ENCODE data around the gene ZGRF1.

DNA sequence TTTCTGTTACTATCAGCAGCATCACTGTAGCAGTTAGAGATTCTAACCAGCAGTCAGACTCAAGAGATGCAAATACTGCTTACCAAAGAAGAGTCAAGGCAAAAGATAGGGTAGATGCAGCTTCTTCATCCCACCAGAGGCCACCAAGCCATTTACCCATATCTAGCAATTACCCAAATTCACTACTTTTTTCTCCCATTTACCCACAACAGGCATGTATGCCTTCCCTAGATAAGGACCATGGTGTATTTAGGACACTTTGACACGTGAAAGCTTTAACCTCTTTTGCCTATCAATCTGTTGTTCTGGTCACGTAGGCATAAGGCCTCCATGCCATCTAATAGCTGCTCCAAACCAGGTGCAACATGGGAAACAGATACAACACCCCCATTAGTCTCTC, 5.8 kb upstream of the ZGRF1 start:
- TF ChIP-seq, protein P1, sequence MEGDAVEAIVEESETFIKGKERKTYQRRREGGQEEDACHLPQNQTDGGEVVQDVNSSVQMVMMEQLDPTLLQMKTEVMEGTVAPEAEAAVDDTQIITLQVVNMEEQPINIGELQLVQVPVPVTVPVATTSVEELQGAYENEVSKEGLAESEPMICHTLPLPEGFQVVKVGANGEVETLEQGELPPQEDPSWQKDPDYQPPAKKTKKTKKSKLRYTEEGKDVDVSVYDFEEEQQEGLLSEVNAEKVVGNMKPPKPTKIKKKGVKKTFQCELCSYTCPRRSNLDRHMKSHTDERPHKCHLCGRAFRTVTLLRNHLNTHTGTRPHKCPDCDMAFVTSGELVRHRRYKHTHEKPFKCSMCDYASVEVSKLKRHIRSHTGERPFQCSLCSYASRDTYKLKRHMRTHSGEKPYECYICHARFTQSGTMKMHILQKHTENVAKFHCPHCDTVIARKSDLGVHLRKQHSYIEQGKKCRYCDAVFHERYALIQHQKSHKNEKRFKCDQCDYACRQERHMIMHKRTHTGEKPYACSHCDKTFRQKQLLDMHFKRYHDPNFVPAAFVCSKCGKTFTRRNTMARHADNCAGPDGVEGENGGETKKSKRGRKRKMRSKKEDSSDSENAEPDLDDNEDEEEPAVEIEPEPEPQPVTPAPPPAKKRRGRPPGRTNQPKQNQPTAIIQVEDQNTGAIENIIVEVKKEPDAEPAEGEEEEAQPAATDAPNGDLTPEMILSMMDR (IDR thresholded peaks at IDR 0.05) = no peak
- TF ChIP-seq POLR2A (IDR thresholded peaks at IDR 0.05) (no peak), POLR2AphosphoS5 (IDR thresholded peaks at IDR 0.05) (no peak)
